Measurements from ENCODE around the gene CCND2. TPM values are rescaled to one million over a fixed set of nuclear protein-coding genes. Genes with fewer than 3 reads are reported as not detected.
"Not testable (repeated sequence)": the region's sequence is repeated elsewhere in the genome, so short reads cannot be mapped to it uniquely, and the experiment has no call there.

The CCND2 gene
- polyA plus RNA-seq, 1 donor from 2014 or later = 16.9 TPM

DNA sequence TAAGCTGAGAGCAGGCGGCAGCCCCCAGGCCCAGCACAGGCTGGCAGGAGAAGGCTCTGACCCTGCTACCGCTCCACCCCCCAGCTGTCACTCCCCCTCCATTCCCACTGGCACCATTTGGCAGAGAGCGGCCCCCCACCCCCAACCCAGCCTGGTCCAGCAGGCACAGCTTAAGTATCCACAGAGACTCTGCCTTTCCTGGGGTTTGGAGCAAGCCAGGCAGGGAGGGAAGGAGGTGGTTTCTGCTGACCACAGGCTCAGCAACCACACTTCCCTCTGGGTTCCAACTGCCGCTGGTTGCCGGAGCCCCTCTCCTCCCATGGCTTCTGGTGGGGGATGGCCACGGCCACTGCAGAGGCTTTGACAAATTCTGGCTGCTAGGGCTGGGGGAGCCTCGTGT, 30.5 kb upstream of the CCND2 start:
- H3F3A ChIP-seq (ENCODE audit: insufficient read depth, low read length, poor library complexity, severe bottlenecking) = no peaks in the 10 kb centered on the region
- H3K27me3 ChIP-seq (ENCODE audit: insufficient read depth, low read depth, low read length) = no peaks in the 10 kb centered on the region
- H3K9me2 ChIP-seq (ENCODE audit: insufficient read depth, low read length) = no peaks in the 10 kb centered on the region
- no peak overlapping the region for H3K4me2 ChIP-seq (ENCODE audit: low read length)
- no peaks in the 10 kb centered on the region for H3K79me2 ChIP-seq (replicated peaks; ENCODE audit: insufficient read depth, low read length)
- H3K9me3 ChIP-seq (ENCODE audit: low read length) = no peaks in the 10 kb centered on the region
- no peak overlapping the region for H2AFZ ChIP-seq (ENCODE audit: low read depth, low read length)
- no peaks in the 10 kb centered on the region for H3K36me3 ChIP-seq (ENCODE audit: insufficient read depth, low read length)
- no peaks in the 10 kb centered on the region for H4K20me1 ChIP-seq (ENCODE audit: insufficient read depth)
- no peak for TF ChIP-seq RAD21 (conservative IDR thresholded peaks at IDR 0.05)
- TF ChIP-seq, protein P1, sequence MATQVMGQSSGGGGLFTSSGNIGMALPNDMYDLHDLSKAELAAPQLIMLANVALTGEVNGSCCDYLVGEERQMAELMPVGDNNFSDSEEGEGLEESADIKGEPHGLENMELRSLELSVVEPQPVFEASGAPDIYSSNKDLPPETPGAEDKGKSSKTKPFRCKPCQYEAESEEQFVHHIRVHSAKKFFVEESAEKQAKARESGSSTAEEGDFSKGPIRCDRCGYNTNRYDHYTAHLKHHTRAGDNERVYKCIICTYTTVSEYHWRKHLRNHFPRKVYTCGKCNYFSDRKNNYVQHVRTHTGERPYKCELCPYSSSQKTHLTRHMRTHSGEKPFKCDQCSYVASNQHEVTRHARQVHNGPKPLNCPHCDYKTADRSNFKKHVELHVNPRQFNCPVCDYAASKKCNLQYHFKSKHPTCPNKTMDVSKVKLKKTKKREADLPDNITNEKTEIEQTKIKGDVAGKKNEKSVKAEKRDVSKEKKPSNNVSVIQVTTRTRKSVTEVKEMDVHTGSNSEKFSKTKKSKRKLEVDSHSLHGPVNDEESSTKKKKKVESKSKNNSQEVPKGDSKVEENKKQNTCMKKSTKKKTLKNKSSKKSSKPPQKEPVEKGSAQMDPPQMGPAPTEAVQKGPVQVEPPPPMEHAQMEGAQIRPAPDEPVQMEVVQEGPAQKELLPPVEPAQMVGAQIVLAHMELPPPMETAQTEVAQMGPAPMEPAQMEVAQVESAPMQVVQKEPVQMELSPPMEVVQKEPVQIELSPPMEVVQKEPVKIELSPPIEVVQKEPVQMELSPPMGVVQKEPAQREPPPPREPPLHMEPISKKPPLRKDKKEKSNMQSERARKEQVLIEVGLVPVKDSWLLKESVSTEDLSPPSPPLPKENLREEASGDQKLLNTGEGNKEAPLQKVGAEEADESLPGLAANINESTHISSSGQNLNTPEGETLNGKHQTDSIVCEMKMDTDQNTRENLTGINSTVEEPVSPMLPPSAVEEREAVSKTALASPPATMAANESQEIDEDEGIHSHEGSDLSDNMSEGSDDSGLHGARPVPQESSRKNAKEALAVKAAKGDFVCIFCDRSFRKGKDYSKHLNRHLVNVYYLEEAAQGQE (IDR thresholded peaks at IDR 0.05; ENCODE audit: borderline replicate concordance) = no peak
- TF ChIP-seq POLR2AphosphoS5 (IDR thresholded peaks at IDR 0.05) = no peak
- TF ChIP-seq, protein P2, sequence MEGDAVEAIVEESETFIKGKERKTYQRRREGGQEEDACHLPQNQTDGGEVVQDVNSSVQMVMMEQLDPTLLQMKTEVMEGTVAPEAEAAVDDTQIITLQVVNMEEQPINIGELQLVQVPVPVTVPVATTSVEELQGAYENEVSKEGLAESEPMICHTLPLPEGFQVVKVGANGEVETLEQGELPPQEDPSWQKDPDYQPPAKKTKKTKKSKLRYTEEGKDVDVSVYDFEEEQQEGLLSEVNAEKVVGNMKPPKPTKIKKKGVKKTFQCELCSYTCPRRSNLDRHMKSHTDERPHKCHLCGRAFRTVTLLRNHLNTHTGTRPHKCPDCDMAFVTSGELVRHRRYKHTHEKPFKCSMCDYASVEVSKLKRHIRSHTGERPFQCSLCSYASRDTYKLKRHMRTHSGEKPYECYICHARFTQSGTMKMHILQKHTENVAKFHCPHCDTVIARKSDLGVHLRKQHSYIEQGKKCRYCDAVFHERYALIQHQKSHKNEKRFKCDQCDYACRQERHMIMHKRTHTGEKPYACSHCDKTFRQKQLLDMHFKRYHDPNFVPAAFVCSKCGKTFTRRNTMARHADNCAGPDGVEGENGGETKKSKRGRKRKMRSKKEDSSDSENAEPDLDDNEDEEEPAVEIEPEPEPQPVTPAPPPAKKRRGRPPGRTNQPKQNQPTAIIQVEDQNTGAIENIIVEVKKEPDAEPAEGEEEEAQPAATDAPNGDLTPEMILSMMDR (IDR thresholded peaks at IDR 0.05; ENCODE audit: poor library complexity, severe bottlenecking) = no peak
- TF ChIP-seq EZH2 (IDR thresholded peaks at IDR 0.05; ENCODE audit: borderline replicate concordance, insufficient read depth, low read length, poor library complexity, severe bottlenecking) = no peak
- no peak for TF ChIP-seq TAF1 (IDR thresholded peaks at IDR 0.05; ENCODE audit: low read depth)
- TF ChIP-seq MXI1 (conservative IDR thresholded peaks at IDR 0.05; ENCODE audit: poor library complexity, severe bottlenecking) = no peak
- TF ChIP-seq SMC3 (conservative IDR thresholded peaks at IDR 0.05; ENCODE audit: poor library complexity) = no peak
- no peak for TF ChIP-seq EP300 (conservative IDR thresholded peaks at IDR 0.05; ENCODE audit: poor library complexity, severe bottlenecking)
- H3K9ac ChIP-seq (ENCODE audit: low read length) = no peak overlapping the region
- H3K4me3 ChIP-seq (ENCODE audit: low read length) = no peak overlapping the region
- H3K27ac ChIP-seq (ENCODE audit: low read length) = no peak overlapping the region

DNA sequence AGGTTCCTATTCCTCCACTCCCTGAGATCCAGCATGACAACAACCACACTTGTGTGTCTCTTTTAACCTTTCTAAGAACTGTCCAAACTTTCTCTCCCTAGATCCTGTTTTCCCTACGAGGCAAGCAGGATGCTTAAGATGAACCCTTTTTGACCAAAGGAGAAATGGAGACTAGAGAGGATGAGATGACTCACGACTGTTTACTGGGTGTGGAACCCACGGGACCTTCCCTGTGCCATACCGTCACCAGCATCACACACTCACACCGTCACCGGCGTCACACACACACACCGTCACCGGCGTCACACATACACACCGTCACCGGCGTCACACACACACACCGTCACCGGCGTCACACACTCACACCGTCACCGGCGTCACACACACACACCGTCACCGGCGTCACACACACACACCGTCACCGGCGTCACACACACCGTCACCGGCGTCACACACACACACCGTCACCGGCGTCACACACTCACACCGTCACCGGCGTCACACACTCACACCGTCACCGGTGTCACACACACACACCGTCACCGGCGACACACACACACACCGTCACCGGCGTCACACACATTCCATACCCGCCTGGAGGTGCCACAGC, 30.0 kb upstream of the CCND2 start:
- not testable (repeated sequence) for H3K27me3 ChIP-seq (ENCODE audit: insufficient read depth, low read depth, low read length); H2AFZ ChIP-seq (ENCODE audit: low read depth, low read length); H3K27ac ChIP-seq (ENCODE audit: low read length); H3K9me3 ChIP-seq (ENCODE audit: low read length); H3K79me2 ChIP-seq (replicated peaks; ENCODE audit: insufficient read depth, low read length); H4K20me1 ChIP-seq (ENCODE audit: insufficient read depth); H3K4me2 ChIP-seq (ENCODE audit: low read length); H3F3A ChIP-seq (ENCODE audit: insufficient read depth, low read length, poor library complexity, severe bottlenecking); H3K9ac ChIP-seq (ENCODE audit: low read length); H3K4me3 ChIP-seq (ENCODE audit: low read length); H3K36me3 ChIP-seq (ENCODE audit: insufficient read depth, low read length); H3K9me2 ChIP-seq (ENCODE audit: insufficient read depth, low read length)

DNA sequence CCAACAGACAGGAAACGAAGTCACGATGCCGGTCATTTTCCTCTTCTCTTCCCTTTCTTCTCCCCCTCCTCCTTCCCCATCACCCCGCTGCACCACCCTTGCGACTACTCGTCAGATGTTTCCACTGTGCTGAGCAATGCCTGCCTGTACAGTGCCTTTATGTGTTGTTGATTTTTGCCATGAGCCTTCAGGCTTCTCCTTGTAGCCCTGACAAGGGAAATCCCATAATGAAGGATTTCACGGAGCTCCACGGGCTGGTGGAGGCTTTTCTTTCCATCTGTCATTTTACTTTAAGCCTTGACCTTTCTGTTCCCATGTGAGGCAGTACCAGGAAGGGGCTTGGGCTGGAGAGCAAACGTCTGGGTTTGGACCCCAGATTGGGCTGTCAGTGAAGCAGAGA, 28.7 kb upstream of the CCND2 start:
- TF ChIP-seq, protein P1 (IDR thresholded peaks at IDR 0.05; ENCODE audit: borderline replicate concordance) = no peak
- TF ChIP-seq TAF1 (IDR thresholded peaks at IDR 0.05; ENCODE audit: low read depth) (no peak), MXI1 (conservative IDR thresholded peaks at IDR 0.05; ENCODE audit: poor library complexity, severe bottlenecking) (no peak), SMC3 (conservative IDR thresholded peaks at IDR 0.05; ENCODE audit: poor library complexity) (no peak), EP300 (conservative IDR thresholded peaks at IDR 0.05; ENCODE audit: poor library complexity, severe bottlenecking) (no peak), EZH2 (IDR thresholded peaks at IDR 0.05; ENCODE audit: borderline replicate concordance, insufficient read depth, low read length, poor library complexity, severe bottlenecking) (no peak), POLR2AphosphoS5 (IDR thresholded peaks at IDR 0.05) (no peak)
- TF ChIP-seq, protein P2 (IDR thresholded peaks at IDR 0.05; ENCODE audit: poor library complexity, severe bottlenecking) = no peak
- H3K4me2 ChIP-seq (ENCODE audit: low read length) = no peak overlapping the region
- H3K36me3 ChIP-seq (ENCODE audit: insufficient read depth, low read length) = no peaks in the 10 kb centered on the region
- H3K27me3 ChIP-seq (ENCODE audit: insufficient read depth, low read depth, low read length) = no peaks in the 10 kb centered on the region
- no peaks in the 10 kb centered on the region for H3K9me2 ChIP-seq (ENCODE audit: insufficient read depth, low read length)
- H3K79me2 ChIP-seq (replicated peaks; ENCODE audit: insufficient read depth, low read length) = no peaks in the 10 kb centered on the region
- H3K27ac ChIP-seq (ENCODE audit: low read length) = no peak overlapping the region
- no peak overlapping the region for H3K9ac ChIP-seq (ENCODE audit: low read length)
- no peak overlapping the region for H2AFZ ChIP-seq (ENCODE audit: low read depth, low read length)
- H3F3A ChIP-seq (ENCODE audit: insufficient read depth, low read length, poor library complexity, severe bottlenecking) = no peaks in the 10 kb centered on the region
- no peaks in the 10 kb centered on the region for H4K20me1 ChIP-seq (ENCODE audit: insufficient read depth)
- no peak overlapping the region for H3K4me3 ChIP-seq (ENCODE audit: low read length)
- no peaks in the 10 kb centered on the region for H3K9me3 ChIP-seq (ENCODE audit: low read length)

Measured in neural cell (in vitro differentiated cells).